PC-9 (cell line): ENCODE data around the gene PDE12.

Experiments used
- EZH2 ChIP-seq: fragments of 200-600 bp; sonication (generic); IDR thresholded peaks from 2 replicates; pipeline ENCODE4 v1.8.0; 2017; ENCODE audit warnings: antibody characterized with exemption, low read depth
- TF ChIP-seq, protein P1 (sequence below): fragments of 200-600 bp; sonication (generic); conservative IDR thresholded peaks from 2 replicates; pipeline ENCODE4 v1.6.1; 2017; ENCODE audit warnings: mixed run types, antibody characterized with exemption, mild to moderate bottlenecking, moderate library complexity

DNA sequence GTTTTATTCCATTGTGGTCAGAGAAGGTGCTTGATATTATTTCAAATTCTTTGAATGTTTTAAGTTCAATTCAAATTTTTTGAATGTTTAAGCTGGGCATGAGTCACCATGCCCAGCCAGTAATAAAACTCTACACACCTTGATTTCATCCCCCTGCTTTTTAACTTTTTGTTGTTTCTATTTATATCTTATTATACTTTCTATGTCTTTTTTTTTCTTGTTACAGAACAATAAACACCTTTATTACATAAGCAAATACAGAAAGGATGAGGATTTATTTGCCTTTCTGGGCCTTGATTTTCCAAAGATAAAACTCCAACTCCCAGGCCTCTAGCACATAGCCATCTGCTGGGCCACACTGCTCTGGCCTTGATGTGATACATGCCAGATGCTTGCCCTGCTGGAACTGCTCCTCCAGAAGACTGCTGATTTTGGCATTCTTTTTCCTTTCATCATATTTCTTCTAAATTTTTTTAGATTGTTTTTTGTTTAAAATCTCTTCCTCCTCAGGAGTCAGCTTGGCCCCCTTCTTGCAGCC, 25.9 kb upstream of the PDE12 start:
- TF ChIP-seq, protein P1, sequence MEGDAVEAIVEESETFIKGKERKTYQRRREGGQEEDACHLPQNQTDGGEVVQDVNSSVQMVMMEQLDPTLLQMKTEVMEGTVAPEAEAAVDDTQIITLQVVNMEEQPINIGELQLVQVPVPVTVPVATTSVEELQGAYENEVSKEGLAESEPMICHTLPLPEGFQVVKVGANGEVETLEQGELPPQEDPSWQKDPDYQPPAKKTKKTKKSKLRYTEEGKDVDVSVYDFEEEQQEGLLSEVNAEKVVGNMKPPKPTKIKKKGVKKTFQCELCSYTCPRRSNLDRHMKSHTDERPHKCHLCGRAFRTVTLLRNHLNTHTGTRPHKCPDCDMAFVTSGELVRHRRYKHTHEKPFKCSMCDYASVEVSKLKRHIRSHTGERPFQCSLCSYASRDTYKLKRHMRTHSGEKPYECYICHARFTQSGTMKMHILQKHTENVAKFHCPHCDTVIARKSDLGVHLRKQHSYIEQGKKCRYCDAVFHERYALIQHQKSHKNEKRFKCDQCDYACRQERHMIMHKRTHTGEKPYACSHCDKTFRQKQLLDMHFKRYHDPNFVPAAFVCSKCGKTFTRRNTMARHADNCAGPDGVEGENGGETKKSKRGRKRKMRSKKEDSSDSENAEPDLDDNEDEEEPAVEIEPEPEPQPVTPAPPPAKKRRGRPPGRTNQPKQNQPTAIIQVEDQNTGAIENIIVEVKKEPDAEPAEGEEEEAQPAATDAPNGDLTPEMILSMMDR, result no peak
- TF ChIP-seq EZH2, result no peak
